Stomach (tissue), 4 donors: Measurements from ENCODE around the gene MYLK3.

Source experiments
- CTCF ChIP-seq, 7 experiments: fragments of 450-650 bp in 4 of 7; fragments of 200-600 bp in 3 of 7; sonication (generic) in 3 of 7; IDR thresholded peaks; one replicate each; pipeline ENCODE4 v1.5.1; 2016 to 2019; ENCODE audit warnings: antibody characterized with exemption in 7 of 7, control low read depth in 2 of 7, mild to moderate bottlenecking in 1 of 7
- POLR2A ChIP-seq, 4 donors: fragments of 450-650 bp; IDR thresholded peaks; one replicate each; pipeline ENCODE4 v1.6.1; 2016; ENCODE audit warnings: antibody characterized with exemption in 4 of 4, control low read depth in 2 of 4, mild to moderate bottlenecking in 1 of 4, moderate library complexity in 1 of 4
- POLR2AphosphoS5 ChIP-seq, 3 donors: sonication (generic); formaldehyde crosslinking; IDR thresholded peaks; one replicate each; pipeline ENCODE4 v1.6.1; 2016; ENCODE audit warnings: antibody characterized with exemption in 3 of 3

DNA sequence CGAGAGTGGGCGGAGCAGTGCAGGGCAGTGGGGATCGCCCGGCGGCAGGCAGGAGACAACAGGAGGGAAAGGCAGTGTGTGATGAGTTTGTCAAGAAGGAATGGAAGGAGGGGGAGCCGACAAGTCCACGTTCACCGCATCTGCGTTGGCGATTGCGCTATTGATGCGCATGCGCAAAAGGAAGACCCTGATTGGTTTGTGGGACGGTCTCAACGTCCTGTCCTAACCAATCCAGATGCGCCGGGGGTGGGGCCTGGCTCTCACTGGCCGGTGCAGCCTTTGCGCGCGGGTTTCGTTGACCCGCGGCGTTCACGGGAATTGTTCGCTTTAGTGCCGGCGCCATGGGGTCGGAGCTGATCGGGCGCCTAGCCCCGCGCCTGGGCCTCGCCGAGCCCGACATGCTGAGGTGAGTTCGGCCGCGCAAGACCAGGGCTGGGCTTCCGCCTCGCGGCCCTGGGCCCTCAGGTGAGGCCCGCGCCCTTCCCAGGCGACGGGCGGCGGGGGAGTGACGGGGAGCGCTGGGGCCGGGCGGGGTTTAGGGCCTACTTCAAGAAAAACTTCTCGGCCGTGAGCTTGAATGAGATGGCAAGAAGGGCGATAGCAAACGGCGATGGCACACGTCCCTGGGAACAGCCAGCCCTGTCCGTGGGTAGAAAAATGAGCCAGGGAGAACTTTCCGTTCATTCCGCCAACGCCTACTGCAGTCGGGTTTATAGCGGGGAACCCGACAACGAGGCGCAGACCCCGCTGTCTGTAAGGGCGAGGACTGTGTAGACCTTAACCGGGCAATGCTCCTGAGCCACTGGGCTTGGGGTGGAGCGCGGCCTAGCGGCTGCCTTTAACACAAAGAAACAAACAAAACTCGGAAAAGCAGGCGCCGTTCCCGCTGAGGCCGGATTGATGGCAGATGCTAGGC lies 58.5 kb downstream of the MYLK3 start, which contains the start of gene ORC6:
- no peak for TF ChIP-seq CTCF (IDR thresholded peaks at IDR 0.05)
- TF ChIP-seq POLR2A (IDR thresholded peaks at IDR 0.05) = no peak
- no peak for TF ChIP-seq POLR2AphosphoS5 (IDR thresholded peaks at IDR 0.05)
